Astrocyte (in vitro differentiated cells and primary cell): ENCODE measurements around the gene MADD.

Source experiments
- EZH2 ChIP-seq: IDR thresholded peaks from 2 replicates; pipeline ENCODE4 v1.6.1; 2012; ENCODE audit warnings: mild to moderate bottlenecking, low read length, inconsistent platforms; ENCODE audit not compliant: insufficient read depth
- TF ChIP-seq, protein P1 (sequence below): IDR thresholded peaks from 2 replicates; pipeline ENCODE4 v1.5.1; 2011; ENCODE audit warnings: low read depth, mild to moderate bottlenecking, inconsistent platforms, low read length, moderate library complexity; ENCODE audit not compliant: insufficient read depth

- TF ChIP-seq, protein P1, sequence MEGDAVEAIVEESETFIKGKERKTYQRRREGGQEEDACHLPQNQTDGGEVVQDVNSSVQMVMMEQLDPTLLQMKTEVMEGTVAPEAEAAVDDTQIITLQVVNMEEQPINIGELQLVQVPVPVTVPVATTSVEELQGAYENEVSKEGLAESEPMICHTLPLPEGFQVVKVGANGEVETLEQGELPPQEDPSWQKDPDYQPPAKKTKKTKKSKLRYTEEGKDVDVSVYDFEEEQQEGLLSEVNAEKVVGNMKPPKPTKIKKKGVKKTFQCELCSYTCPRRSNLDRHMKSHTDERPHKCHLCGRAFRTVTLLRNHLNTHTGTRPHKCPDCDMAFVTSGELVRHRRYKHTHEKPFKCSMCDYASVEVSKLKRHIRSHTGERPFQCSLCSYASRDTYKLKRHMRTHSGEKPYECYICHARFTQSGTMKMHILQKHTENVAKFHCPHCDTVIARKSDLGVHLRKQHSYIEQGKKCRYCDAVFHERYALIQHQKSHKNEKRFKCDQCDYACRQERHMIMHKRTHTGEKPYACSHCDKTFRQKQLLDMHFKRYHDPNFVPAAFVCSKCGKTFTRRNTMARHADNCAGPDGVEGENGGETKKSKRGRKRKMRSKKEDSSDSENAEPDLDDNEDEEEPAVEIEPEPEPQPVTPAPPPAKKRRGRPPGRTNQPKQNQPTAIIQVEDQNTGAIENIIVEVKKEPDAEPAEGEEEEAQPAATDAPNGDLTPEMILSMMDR, result no peak
- TF ChIP-seq EZH2, result no peak
Measured at GRCh38 chr11:47278769-47279168, 8.8 kb downstream of the MADD start.
